Inflammatory macrophage (primary cell): ENCODE results near the gene DHX36.

Source experiments
- DNase-seq, 2 donors: peaks; one replicate each; pipeline ENCODE4 v3.0.0-alpha.2; 2020 to 2022

Gene DHX36

DNA sequence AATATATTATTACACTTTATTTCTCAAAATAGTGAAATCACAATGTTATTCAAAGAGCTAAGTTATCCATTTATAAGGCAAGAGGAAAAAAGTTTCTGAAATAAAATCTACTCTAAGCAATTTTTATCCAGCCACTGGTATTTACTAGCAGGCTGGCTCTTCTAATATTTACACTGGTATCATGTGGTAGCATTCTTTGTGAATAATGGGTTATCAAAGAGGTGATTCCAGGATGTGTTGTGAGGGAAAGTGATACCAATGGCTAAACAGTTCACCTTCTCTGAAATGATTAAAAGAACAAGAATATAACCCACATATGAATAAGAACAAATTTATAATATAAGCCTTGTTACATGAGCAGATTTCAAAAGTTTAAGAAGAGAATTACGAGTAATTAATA lies 44.1 kb downstream of the DHX36 start:
- no peak for DNase-seq

GRCh38 chr3:154275965-154276364 lies 48.3 kb downstream of the DHX36 start:
- DNase-seq = no peak

DNA sequence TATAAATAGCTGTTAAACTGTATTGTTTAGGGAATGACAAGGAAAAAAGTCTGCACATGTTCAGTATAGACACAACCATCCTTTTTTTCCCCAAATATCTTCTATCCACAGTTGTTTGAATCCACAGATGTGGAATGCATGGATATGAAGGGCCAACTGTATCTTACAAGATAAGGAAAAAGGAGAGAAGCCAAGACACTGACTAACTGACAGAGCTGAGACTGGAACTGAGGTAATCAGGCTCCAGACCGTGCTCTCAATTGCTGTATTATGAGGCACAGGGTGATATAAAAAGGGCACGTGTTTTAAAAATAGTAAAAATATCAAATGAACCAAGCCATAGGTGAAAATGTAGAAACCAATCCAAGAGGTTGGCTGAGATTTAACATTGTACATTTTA lies 49.0 kb downstream of the DHX36 start:
- DNase-seq = no peak

GRCh38 chr3:154274348-154274747 lies 49.9 kb downstream of the DHX36 start:
- DNase-seq = no peak

DNA sequence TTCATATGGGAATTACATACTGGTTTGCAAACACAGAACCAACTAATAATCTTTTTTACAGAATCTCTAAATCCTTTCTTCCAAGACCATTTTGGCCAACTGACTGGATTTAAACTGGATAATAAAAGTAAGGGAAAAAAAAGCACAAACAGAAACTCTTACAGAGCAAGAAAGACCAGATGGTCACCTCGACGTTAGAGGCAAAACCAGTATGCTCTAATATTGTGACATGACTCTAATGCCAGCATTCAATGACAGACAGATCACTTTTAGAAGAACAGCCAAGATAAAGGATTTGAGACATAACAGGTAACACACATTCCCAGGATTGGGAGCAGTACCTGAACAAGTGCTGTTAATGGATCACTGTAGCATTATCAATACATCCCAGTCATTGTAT lies 50.9 kb downstream of the DHX36 start:
- no peak for DNase-seq

- no peak for DNase-seq
Measured at GRCh38 chr3:154254527-154254926, 69.8 kb downstream of the DHX36 start.

- DNase-seq = peak; percentile 87 to 90
Measured at GRCh38 chr3:154252759-154253638, 71.3 kb downstream of the DHX36 start.

DNA sequence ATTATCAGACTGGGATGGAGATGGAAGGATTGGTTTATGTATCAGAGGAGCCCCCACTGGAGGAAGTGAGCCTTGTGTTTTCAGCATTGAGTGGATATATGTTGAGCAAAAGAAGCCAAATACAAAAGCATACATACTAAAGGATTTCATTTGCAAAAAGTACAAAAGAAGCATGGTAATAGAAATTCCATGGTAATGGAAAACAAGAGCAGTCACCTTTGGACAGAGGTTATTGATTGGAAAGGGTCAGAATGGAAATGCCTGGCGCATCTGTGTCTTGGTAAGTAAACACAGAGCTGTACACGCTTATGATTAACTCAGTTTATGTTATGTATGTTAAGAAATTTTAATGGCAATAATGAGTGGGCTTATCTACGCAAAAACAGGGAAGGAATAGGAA lies 72.7 kb downstream of the DHX36 start:
- DNase-seq = no peak

GRCh38 chr3:154250291-154250690 lies 74.0 kb downstream of the DHX36 start:
- DNase-seq = no peak

GRCh38 chr3:154247806-154248415 lies 76.4 kb downstream of the DHX36 start:
- no peak for DNase-seq

- DNase-seq = peak; percentile 35 to 51
Measured at GRCh38 chr3:154244644-154245043, 79.6 kb downstream of the DHX36 start.

- DNase-seq = no peak
Measured at GRCh38 chr3:154243353-154243752, 80.9 kb downstream of the DHX36 start.

DNA sequence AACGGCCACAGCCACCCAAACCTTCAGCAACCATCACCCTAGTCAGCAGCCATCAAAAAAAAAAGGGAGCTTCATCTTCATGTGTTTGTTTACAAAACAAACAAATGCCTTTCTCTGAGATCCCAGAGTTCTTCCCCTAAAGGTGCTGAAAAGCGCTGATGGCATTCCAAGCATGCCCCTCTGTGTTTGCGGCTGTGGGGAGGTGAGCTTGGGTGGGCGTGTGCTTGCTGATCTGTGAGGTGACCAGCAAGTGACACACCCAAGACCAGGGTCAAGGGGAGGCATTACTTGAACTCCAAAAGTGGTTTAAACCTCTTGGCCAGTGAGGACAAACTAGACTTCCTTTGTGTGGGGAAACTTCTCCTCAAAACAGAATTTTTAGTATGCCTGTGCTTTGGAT lies 81.5 kb downstream of the DHX36 start:
- no peak for DNase-seq

GRCh38 chr3:154241496-154241895 lies 82.8 kb downstream of the DHX36 start:
- no peak for DNase-seq

GRCh38 chr3:154240235-154240634 lies 84.1 kb downstream of the DHX36 start:
- DNase-seq = no peak

DNA sequence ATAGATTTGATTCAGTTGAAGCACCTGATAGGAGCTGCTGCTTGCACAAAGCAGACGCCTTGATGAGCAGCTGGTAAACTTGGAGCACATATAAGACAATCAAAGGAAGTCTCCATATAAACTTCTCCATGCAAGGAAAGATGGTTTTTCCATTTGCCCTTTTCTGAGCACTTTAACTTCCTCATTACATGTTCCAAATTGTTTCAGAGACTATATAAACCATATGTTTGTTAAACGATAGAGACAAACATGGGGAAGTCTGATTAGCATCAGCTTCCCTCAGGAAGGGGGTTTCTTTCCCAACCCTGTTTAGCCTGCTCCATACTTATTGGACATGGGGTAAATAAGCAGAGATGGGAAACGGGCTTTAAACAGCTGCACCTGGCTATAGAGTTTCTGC lies 88.0 kb downstream of the DHX36 start:
- DNase-seq = no peak

GRCh38 chr3:154235330-154235729 lies 89.0 kb downstream of the DHX36 start:
- no peak for DNase-seq

DNA sequence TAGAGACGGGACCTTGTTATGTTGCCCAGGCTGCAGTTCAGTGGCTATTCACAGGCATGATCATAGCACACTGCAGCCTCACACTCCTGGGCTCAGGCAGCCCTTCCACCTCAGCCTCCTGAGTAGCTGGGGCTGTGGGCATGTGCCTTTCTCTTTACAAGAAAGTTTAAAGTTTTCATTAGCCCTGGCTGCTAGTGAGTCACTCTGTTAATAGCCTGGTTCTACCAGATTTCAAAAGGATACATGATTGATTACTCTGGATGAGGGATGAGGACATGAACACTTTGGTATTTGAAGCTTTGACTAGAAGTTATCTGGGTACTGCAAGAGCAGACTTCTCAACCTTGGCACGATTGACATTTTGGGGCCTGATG lies 95.1 kb downstream of the DHX36 start:
- no peak for DNase-seq

GRCh38 chr3:154228561-154229216 lies 95.6 kb downstream of the DHX36 start:
- DNase-seq = no peak

- DNase-seq = no peak
Measured at GRCh38 chr3:154227531-154227930, 96.8 kb downstream of the DHX36 start.

- no peak for DNase-seq
Measured at GRCh38 chr3:154225536-154225935, 98.8 kb downstream of the DHX36 start.

DNA sequence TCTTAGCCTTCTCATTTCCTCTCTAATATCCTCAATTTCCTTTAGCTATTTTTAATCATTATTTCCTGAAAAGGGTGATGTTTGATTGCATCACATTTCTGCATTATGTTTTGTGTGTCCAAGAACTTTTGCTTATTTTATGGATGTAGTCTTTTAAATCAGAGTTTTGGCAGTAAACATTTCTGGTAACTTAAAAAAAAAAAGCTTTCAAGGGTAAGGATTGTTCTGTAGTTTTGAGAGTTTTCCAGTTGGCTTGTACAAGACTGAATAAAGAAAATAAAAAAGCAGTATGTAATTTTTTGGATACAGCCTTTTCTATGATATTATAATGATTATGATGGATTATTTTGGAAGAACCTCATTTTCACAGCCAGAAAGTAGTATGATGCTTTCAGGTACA lies 99.4 kb downstream of the DHX36 start:
- DNase-seq = no peak

DNA sequence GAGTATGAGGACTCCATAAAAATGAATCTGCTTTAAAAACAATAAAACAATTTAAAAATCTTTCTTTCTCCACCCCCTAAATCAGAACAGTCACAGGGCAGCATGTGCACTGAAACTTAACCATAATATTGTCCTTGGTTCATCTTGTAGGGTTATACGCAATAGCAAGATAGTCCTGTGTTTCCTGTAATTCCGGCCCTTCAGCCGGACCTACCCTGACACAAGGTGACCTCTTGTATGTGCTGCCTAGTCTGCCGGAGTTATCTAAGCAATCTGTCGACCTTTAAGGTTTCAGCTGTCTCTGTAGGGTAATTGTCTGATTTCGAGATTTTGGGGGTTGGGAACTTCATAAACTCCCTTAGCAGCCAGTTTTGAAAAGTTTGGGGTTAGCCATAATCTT lies 99.9 kb downstream of the DHX36 start:
- DNase-seq = no peak

GRCh38 chr3:154223519-154223918 lies 100.8 kb downstream of the DHX36 start:
- peak in 1 of 2 donors; percentile 7 for DNase-seq
